ENCODE data around the gene PET100.

PET100 gene

GRCh38 chr19:7650148-7650547 is 20.6 kb downstream of the PET100 start:
- no peak for DNase-seq (ENCODE audit: low read depth in 2 of 2)

GRCh38 chr19:7652061-7652641 is 22.6 kb downstream of the PET100 start:
- DNase-seq (ENCODE audit: low read depth in 2 of 2), result peak; percentile 76 to 82

GRCh38 chr19:7654401-7654800 is 24.8 kb downstream of the PET100 start:
- DNase-seq (ENCODE audit: low read depth in 2 of 2), result no peak

DNA sequence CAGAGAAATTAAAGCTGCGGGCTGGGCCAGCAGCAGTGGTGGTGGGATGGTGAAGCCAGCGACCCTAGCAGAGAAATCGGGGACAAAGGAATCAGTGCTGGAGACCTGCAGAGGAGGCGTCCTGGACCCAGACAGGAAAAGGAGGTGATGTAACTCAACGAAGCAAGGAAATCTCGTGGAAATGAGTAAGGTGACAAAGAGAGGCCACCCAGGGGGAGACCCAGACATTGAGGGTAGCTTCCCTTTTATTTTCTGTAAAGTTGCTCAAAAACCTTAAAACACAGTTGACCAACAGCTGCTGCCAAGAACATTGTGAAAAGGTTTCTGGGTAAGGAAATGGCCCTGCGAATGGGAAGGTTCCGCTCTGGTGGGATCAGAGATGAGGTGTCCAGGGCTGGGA is 26.0 kb downstream of the PET100 start:
- no peak for DNase-seq (ENCODE audit: low read depth in 2 of 2)

DNA sequence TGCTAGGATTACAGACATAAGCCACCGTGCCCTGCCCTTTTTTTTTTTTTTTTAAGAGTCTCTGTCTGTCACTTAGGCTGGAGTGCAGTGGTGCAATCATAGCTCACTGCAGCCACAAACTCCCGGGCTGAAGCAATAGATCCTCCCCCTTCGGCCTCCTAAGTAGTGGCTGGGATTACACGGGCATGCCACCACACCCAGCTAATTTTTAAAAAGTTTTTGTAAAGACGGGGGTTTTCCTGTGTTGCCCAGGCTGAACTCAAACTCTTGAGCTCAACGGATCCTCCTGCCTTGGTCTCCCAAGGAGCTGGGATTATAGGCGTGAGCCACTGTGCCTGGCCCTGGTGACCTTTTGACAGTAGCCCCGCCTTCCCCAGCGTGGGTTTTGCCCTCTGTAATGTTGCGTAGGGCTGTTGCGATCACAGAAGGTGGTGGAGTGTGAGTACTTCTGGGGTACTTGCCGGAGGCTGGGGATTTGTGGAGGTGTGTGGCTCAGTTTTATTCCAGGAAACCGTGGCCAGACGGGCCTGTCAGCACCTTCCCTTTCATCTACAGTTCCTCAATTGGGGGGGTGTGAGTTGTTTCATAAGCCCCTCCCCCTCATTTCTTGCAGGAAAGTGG is 27.6 kb downstream of the PET100 start:
- DNase-seq (ENCODE audit: low read depth in 2 of 2), result no peak

DNA sequence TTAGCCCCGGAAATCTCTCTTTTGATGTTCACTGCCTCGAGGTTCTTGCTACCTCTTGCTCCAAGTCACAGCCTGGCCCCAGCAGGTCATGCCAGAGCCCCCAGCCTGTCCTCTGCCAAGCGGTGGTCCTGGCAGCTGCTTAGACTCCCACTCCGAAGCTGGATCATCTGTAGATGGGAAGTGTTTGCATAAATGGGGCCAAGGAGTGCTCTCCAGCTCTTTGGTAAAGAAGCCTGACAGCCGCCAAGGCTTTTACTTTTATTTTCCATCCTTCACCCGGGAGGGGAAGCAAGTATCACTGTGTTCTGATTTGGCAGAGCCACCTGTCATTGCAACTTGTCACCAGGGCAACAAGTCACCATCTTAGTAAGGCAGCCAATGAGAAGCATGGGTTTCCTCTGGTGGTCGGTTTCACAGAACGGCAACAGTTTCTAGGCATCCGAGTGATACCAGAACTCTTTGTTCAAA is 28.7 kb downstream of the PET100 start:
- DNase-seq (ENCODE audit: low read depth in 2 of 2), result no peak

DNA sequence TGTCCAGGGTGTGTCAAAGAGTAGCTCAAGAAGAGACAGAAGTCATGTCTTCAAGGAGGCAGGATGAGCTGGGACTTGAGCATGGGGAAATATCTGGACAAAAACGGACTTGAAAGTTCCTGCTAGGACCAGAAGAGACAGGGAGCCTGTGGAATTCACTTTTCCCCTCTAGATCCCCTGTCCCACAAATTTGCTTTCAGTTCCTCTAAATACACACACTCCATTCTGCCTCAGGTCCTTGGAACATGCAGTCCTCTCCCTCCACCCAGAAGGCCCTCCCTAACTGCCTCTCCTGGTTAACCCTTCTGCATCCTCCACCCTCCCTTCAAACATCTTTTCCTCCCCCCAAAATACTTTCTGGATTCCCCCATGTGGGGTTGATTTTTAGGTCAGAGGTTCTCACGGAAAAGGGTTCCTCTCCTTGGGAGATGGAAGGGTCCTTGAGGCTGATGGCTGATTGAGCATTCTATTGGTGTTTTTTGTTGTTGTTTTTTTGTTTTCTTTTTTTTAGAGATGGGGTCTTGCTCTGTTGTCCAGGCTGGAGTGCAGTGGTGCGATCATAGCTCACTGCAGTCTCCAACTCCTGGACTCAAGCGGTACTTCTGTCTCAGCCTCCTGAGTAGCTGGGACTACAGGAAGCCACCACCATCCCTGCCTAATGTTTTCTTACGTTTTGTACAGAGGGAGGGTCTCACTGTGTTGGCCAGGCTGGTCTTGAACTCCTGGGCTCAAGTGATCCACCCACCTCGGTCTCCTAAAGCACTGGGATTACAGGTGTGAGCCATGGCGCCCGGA is 32.3 kb downstream of the PET100 start:
- DNase-seq (ENCODE audit: low read depth in 2 of 2), result no peak

GRCh38 chr19:7662657-7663056 is 33.1 kb downstream of the PET100 start:
- no peak for DNase-seq (ENCODE audit: low read depth in 2 of 2)

DNA sequence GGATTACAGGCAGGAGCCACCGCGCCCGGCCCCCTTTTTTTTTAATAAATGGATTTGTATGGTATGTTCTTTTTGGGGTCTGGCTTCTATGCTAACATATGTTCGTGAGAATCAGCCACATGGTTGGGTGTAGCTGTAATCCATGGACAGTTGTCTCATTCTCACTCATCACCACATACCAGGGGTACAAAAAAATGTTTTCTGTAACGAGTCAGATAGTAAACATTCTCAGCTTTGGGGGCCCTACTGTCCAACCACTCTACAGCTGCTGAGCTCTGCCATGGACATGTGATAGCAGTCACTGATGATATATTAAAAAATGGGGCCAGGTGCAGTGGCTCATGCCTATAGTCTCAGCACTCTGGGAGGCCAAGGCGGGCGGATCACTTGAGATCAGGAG is 34.1 kb downstream of the PET100 start:
- DNase-seq (ENCODE audit: low read depth in 2 of 2), result no peak

DNA sequence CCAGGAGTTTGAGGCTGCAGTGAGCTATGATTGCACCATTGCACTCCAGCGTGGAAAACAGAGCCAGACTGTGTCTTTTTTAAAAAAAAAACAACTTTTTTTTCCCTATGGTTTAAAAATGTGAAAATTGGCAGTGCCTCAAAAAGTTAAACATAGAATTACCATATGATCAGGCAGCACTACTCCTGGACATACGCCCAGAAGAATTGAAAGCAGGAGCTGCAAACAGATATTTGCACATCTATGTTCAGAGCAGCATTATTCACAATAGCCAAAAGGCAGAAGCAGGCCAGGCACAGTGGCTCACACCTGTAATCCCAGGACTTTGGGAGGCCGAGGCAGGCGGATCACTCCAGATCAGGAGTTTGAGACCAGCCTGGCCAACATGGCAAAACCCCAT is 35.5 kb downstream of the PET100 start:
- DNase-seq (ENCODE audit: low read depth in 2 of 2), result no peak

DNA sequence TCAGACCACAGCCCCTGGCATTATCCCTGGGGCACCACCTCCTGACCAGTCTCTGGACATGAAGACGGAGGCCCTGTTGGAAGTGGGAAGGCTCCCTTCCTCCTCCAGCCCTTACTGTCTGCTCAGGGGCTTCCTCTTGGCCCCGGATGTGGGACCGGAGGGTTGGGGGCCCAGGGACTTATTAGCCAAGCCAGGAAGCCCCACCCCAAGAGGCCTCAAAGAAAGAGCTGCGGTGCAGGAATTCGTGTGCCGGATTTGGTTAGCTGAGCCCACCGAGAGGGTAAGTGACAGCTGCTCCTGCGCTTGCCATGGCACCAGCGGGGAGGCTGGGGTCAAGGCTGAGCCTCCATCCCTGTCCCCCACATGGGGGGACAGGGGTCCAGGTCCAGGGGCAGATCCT is 39.2 kb downstream of the PET100 start, which contains the start of gene RETN:
TSS of gene RETN (plus strand) at position 208 of the 400 bp plus-strand sequence. CDS start 278 bp downstream, outside the sequence.
- no peak for DNase-seq (ENCODE audit: low read depth in 2 of 2)

DNA sequence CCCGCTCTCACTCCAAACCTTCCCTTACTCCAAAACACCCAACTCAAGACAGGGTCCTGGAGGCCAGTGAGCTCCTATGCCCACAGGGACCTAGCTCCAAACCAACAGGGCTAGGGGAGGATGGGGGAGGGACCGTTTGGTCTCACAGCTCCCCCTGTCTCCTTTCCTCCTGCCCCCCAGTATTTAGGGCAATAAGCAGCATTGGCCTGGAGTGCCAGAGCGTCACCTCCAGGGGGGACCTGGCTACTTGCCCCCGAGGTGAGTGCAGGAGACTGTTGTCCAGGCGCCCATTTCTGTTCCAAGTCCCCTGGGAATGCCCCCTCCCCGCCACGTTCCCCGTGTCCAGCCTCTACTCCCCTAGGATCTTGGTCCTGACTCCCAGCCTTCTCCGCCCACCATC is 40.0 kb downstream of the PET100 start:
- DNase-seq (ENCODE audit: low read depth in 2 of 2), result no peak

- DNase-seq (ENCODE audit: low read depth in 2 of 2), result no peak
Observed at GRCh38 chr19:7670150-7670783, 40.7 kb downstream of the PET100 start.

- DNase-seq (ENCODE audit: low read depth in 2 of 2), result no peak
Observed at GRCh38 chr19:7670790-7671189, 41.2 kb downstream of the PET100 start.

GRCh38 chr19:7672522-7672921 is 42.9 kb downstream of the PET100 start:
- DNase-seq (ENCODE audit: low read depth in 2 of 2), result no peak

DNA sequence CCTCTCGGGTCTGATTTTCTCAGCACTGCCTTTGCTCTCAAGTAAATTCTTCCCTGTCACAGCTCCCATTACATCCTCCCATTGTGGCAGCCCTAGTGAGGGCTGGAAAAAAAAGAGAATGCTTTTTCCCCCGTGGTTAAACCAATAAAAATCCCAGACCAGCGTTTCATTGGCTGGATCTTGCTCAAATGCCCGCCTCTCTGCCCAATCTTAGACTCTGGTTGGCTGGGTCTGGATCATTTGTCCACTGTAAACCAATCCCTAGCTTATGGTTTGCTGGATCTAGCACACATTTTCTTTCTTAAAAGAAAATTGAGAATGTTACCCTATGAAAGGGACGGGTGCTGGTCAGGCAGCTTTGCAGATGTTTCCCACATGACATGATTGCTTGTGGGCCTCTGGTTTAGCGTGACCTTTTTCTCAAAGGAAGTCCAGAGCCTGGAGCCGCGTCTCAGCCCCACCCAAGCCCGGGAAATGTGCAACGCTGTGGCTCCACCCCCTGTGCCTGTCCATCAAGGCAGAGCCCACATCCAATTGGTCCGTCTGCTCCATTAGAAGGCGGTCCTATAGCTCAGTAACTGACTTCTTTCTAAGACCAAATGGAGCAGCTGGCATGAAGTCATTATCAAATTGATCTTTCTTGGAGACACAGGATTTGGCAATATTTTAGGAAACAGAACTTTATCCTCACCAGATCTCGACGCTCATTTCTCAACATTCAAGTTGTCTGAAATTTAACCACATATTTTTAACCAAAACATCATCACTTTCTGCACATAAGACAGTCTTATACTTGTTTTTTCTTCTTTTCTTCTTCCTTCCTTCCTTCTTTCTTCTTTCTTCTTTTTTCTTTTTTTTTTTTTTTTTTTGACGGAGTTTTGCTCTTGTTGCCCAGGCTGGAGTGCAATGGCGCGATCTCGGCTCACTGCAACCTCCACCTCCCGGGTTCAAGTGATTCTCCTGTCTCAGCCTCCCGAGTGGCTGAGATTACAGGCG is 44.7 kb downstream of the PET100 start:
- DNase-seq (ENCODE audit: low read depth in 2 of 2), result no peak

GRCh38 chr19:7676376-7676775 is 46.8 kb downstream of the PET100 start:
- DNase-seq (ENCODE audit: low read depth in 2 of 2), result no peak

GRCh38 chr19:7676854-7677253 is 47.3 kb downstream of the PET100 start, which contains the start of gene MCEMP1:
Gene MCEMP1 (plus strand): TSS chr19:7677090. CDS start chr19:7677121, 31 bp downstream.
- DNase-seq (ENCODE audit: low read depth in 2 of 2), result no peak

DNA sequence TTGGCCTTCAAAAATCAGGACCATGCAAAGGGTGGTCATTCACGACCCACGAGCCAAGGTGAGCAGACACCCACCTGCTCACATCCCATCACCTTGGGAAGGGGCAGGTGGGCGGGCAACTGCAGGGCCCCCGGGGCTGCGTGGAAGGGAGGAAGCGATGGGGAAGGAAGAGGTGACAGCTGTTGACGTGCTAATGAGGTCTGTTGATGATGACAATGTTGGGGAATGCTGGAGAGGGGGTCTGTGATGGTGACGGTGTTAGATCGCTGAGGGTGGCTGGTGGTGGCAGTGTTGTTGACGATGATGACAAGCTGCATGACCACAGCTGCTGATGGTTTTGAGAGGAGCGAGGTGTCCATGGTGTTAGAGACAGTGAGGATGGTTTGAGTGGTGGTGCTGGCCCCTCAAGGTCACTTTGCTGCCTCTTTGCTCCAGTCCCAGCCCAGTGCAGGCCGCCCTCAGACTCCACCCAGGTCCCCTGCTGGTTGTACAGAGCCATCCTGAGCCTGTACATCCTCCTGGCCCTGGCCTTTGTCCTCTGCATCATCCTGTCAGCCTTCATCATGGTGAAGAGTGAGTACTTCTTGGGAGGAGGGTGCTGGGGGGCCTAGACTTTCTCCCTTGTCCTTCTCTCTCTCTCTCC is 48.2 kb downstream of the PET100 start:
- DNase-seq (ENCODE audit: low read depth in 2 of 2), result no peak

DNA sequence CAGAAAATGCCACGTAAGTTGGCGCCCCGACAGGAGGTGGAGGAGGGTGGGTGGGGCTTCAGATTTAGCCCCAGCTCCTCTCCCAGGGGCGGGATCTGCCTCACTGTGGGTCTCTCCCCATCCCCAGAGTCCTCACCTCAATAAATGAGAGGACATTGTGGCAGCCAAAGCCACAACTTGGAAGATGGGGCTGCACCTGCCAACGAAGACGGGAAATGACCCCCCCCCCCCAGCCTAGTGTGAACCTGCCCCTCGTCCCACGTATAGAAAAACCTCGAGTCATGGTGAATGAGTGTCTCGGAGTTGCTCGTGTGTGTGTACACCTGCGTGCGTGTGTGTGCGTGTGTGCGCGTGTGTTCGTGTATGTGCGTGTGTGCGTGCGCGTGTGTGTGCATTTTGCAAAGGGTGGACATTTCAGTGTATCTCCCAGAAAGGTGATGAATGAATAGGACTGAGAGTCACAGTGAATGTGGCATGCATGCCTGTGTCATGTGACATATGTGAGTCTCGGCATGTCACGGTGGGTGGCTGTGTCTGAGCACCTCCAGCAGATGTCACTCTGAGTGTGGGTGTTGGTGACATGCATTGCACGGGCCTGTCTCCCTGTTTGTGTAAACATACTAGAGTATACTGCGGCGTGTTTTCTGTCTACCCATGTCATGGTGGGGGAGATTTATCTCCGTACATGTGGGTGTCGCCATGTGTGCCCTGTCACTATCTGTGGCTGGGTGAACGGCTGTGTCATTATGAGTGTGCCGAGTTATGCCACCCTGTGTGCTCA is 49.6 kb downstream of the PET100 start:
- DNase-seq (ENCODE audit: low read depth in 2 of 2), result peak in 1 of 2 donors; percentile 54

All from stimulated activated CD8-positive, alpha-beta memory T cell treated with anti-CD3 and anti-CD28 coated beads, Interleukin-2, amount 100 ng/mL, for 1 hour (primary cell).